Upper lobe of left lung (tissue), 4 donors: ENCODE results near the gene SPRED1.

Source experiments
- EP300 ChIP-seq, 4 donors: sonication (generic); formaldehyde crosslinking; IDR thresholded peaks; one replicate each; pipeline ENCODE4 v1.5.1; 2017; ENCODE audit warnings: antibody characterized with exemption in 4 of 4, control low read depth in 2 of 4
- TF ChIP-seq, protein P1 (sequence below), 6 experiments: fragments of 450-650 bp in 4 of 6; fragments of 200-600 bp in 2 of 6; sonication (generic) in 2 of 6; IDR thresholded peaks; one replicate each; pipeline ENCODE4 v1.5.1; 2016 to 2019; ENCODE audit warnings: antibody characterized with exemption in 6 of 6

DNA sequence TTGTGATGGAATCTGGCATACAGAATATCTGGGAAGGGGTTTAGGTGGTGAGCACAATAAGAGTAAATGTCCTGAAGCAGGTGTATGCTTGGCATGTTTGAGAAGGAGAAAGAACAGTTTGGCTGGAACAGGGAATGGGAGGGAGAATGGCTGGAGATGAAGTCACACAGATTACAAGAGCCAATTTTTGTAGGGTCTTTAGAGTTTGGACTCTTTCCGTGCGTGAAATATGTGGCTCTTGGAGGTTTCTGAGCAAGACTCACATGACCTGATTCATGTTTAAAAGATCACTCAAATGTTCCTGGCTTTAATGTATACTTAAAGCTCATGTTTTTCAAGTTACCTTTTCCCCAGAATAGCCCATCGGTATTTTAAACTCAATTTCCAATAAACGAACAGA is 32.8 kb downstream of the SPRED1 start:
- TF ChIP-seq EP300 (IDR thresholded peaks at IDR 0.05): no peak
- TF ChIP-seq, protein P1, sequence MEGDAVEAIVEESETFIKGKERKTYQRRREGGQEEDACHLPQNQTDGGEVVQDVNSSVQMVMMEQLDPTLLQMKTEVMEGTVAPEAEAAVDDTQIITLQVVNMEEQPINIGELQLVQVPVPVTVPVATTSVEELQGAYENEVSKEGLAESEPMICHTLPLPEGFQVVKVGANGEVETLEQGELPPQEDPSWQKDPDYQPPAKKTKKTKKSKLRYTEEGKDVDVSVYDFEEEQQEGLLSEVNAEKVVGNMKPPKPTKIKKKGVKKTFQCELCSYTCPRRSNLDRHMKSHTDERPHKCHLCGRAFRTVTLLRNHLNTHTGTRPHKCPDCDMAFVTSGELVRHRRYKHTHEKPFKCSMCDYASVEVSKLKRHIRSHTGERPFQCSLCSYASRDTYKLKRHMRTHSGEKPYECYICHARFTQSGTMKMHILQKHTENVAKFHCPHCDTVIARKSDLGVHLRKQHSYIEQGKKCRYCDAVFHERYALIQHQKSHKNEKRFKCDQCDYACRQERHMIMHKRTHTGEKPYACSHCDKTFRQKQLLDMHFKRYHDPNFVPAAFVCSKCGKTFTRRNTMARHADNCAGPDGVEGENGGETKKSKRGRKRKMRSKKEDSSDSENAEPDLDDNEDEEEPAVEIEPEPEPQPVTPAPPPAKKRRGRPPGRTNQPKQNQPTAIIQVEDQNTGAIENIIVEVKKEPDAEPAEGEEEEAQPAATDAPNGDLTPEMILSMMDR (IDR thresholded peaks at IDR 0.05): no peak
